Smooth muscle cell (in vitro differentiated cells): Measurements from ENCODE around the gene ARSB. TPM values are rescaled to one million over a fixed set of nuclear protein-coding genes. Genes with fewer than 3 reads are reported as not detected.
"Not testable (repeated sequence)": the region's sequence is repeated elsewhere in the genome, so short reads cannot be mapped to it uniquely, and the experiment has no call there.

Source experiments
- DNase-seq: peaks from one replicate; lab custom pipeline; 2025; ENCODE audit not compliant: unreplicated experiment; lab: John Stamatoyannopoulos, UW
- H2AFZ ChIP-seq: fragments of 200-600 bp; sonication (generic); 2 replicates; pipeline ENCODE4 v1.6.0; 2016; ENCODE audit warnings: antibody characterized with exemption, low read depth, mild to moderate bottlenecking
- H3F3A ChIP-seq: fragments of 200-600 bp; sonication (generic); 2 replicates; pipeline ENCODE4 v1.6.0; 2017; ENCODE audit warnings: antibody characterized with exemption, low read depth
- H3K27ac ChIP-seq: fragments of 200-600 bp; sonication (generic); 2 replicates; pipeline ENCODE4 v1.5.1; 2016; ENCODE audit warnings: low read depth, mild to moderate bottlenecking
- H3K27me3 ChIP-seq: fragments of 200-600 bp; sonication (generic); 2 replicates; pipeline ENCODE4 v1.6.1; 2016; ENCODE audit warnings: low read depth, mild to moderate bottlenecking
- H3K36me3 ChIP-seq: fragments of 200-600 bp; sonication (generic); 2 replicates; pipeline ENCODE4 v1.5.1; 2016; ENCODE audit warnings: low read depth
- H3K4me1 ChIP-seq: fragments of 200-600 bp; sonication (generic); 2 replicates; pipeline ENCODE4 v1.5.1; 2016; ENCODE audit warnings: low read depth
- H3K4me2 ChIP-seq: fragments of 200-600 bp; sonication (generic); 2 replicates; pipeline ENCODE4 v1.6.0; 2016; ENCODE audit warnings: mild to moderate bottlenecking
- H3K4me3 ChIP-seq: fragments of 200-600 bp; sonication (generic); 2 replicates; pipeline ENCODE4 v1.5.1; 2016; ENCODE audit warnings: mild to moderate bottlenecking
- H3K79me2 ChIP-seq: fragments of 200-600 bp; sonication (generic); 2 replicates; pipeline ENCODE4 v1.6.0; 2016; ENCODE audit warnings: low read depth, mild to moderate bottlenecking
- H3K9ac ChIP-seq: fragments of 200-600 bp; sonication (generic); 2 replicates; pipeline ENCODE4 v1.6.0; 2016; ENCODE audit warnings: low read depth
- H3K9me3 ChIP-seq: fragments of 200-600 bp; sonication (generic); replicated peaks from 2 replicates; pipeline ENCODE4 v1.5.1; 2016; ENCODE audit warnings: low read depth
- H4K20me1 ChIP-seq: fragments of 200-600 bp; sonication (generic); 2 replicates; pipeline ENCODE4 v1.6.0; 2016; ENCODE audit warnings: low read depth
- CTCF ChIP-seq: fragments of 200-600 bp; sonication (generic); IDR thresholded peaks from 2 replicates; pipeline ENCODE4 v1.5.1; 2017; ENCODE audit warnings: borderline replicate concordance, mild to moderate bottlenecking, antibody characterized with exemption; ENCODE audit not compliant: insufficient read depth, poor library complexity, severe bottlenecking
- WGBS: methylation state at CpG from one replicate; pipeline ENCODE4 v1.1.7; 2016; ENCODE audit warnings: low lambda C conversion rate; 5-methylcytosine and 5-hydroxymethylcytosine counted together
- polyA plus RNA-seq: library from polyadenylated mRNA; unstranded; fragments of >200 nt; fragmentation: Nextera tagmentation; extraction: Ambion mirVana; gene quantifications from 2 replicates; pipeline ENCODE4 v1.2.1, GENCODE V29; 2016
- total RNA-seq: library from RNA; depleted of rRNA; stranded (reverse); fragments of >200 nt; gene quantifications from 2 replicates; pipeline ENCODE4 v1.2.3, GENCODE V29; 2014

Gene ARSB
- total and polyA plus RNA-seq, 2 experiments from 2014 or later, result 17.5 to 23.2 TPM

GRCh38 chr5:78858364-78858763 is 126.7 kb downstream of the ARSB start:
- Histone ChIP-seq H3K4me2 (no peak overlapping the region), H3K79me2 (no peaks in the 10 kb centered on the region), H3K4me3 (no peak overlapping the region), H3K4me1 (no peaks in the 10 kb centered on the region), H3K27me3 (no peaks in the 10 kb centered on the region), H2AFZ (no peak overlapping the region), H3K9ac (no peak overlapping the region), H3K9me3 (peaks cover 4% of the 10 kb centered on the region), H3F3A (no peaks in the 10 kb centered on the region), H4K20me1 (no peaks in the 10 kb centered on the region), H3K27ac (no peak overlapping the region), H3K36me3 (no peaks in the 10 kb centered on the region)
- DNase-seq, result no peak
- 81% methylated on average over 1 of the region's 1 CpG for WGBS
- TF ChIP-seq CTCF, result no peak

- no peak for TF ChIP-seq CTCF
- H3K36me3 ChIP-seq, result no peaks in the 10 kb centered on the region
- 90% methylated on average over 2 of the region's 2 CpGs for WGBS
- H3K4me1 ChIP-seq, result no peaks in the 10 kb centered on the region
- no peak overlapping the region for H3K27ac ChIP-seq
- no peaks in the 10 kb centered on the region for H4K20me1 ChIP-seq
- H3K4me2 ChIP-seq, result no peak overlapping the region
- no peak overlapping the region for H3K4me3 ChIP-seq
- no peak overlapping the region for H2AFZ ChIP-seq
- H3K9me3 ChIP-seq, result peaks cover 4% of the 10 kb centered on the region
- no peaks in the 10 kb centered on the region for H3F3A ChIP-seq
- H3K79me2 ChIP-seq, result no peaks in the 10 kb centered on the region
- no peak overlapping the region for H3K9ac ChIP-seq
- no peaks in the 10 kb centered on the region for H3K27me3 ChIP-seq
- no peak for DNase-seq
Measured at GRCh38 chr5:78855026-78855425, 130.1 kb downstream of the ARSB start.

GRCh38 chr5:78851891-78852290 is 133.2 kb downstream of the ARSB start:
- not testable (repeated sequence) for H2AFZ ChIP-seq, H3K4me3 ChIP-seq, H3K4me2 ChIP-seq, DNase-seq, H3K4me1 ChIP-seq, H3K79me2 ChIP-seq, H3F3A ChIP-seq, H4K20me1 ChIP-seq, H3K27ac ChIP-seq, H3K9me3 ChIP-seq, H3K27me3 ChIP-seq, H3K9ac ChIP-seq, H3K36me3 ChIP-seq
- 98% methylated on average over 4 of the region's 4 CpGs for WGBS

GRCh38 chr5:78845470-78845869 is 139.6 kb downstream of the ARSB start:
- DNase-seq, result no peak
- H3K4me1 ChIP-seq, result no peaks in the 10 kb centered on the region
- H3K27me3 ChIP-seq, result no peaks in the 10 kb centered on the region
- no peaks in the 10 kb centered on the region for H4K20me1 ChIP-seq
- no peak overlapping the region for H3K27ac ChIP-seq
- no peak overlapping the region for H3K9ac ChIP-seq
- H3K4me2 ChIP-seq, result no peak overlapping the region
- peaks cover 4% of the 10 kb centered on the region for H3K9me3 ChIP-seq
- no peaks in the 10 kb centered on the region for H3K36me3 ChIP-seq
- 92% methylated on average over 3 of the region's 3 CpGs for WGBS
- H3F3A ChIP-seq, result no peaks in the 10 kb centered on the region
- no peak for TF ChIP-seq CTCF
- H2AFZ ChIP-seq, result no peak overlapping the region
- H3K79me2 ChIP-seq, result no peaks in the 10 kb centered on the region
- no peak overlapping the region for H3K4me3 ChIP-seq
